ENCODE data around the gene IL36B.

Gene IL36B

DNA sequence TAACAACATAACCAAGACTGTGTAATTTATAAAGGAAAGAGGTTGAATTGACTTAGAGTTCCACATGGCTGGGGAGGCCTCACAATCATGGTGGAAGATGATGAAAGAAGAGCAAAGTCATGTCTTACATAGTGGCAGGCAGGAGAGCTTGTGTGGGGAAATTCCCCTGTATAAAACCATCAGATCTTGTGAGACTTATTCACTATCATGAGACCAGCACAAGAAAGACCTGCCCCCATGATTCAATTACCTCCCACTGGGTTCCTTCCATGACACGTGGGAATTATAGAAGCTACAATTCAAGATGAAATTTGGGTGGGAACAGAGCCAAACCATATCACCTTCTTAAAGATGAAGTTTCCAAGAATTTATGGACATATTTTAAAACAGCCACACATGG, 3.9 kb upstream of the IL36B start:
- no peak for DNase-seq (ENCODE audit: low read depth, low spot score)

- DNase-seq (ENCODE audit: low read depth, low spot score) = no peak
Observed at GRCh38 chr2:113054066-113054465, 1.4 kb upstream of the IL36B start.

- DNase-seq (ENCODE audit: low read depth, low spot score) = no peak
Observed at GRCh38 chr2:113053666-113054065, 999 bp upstream of the IL36B start.

DNA sequence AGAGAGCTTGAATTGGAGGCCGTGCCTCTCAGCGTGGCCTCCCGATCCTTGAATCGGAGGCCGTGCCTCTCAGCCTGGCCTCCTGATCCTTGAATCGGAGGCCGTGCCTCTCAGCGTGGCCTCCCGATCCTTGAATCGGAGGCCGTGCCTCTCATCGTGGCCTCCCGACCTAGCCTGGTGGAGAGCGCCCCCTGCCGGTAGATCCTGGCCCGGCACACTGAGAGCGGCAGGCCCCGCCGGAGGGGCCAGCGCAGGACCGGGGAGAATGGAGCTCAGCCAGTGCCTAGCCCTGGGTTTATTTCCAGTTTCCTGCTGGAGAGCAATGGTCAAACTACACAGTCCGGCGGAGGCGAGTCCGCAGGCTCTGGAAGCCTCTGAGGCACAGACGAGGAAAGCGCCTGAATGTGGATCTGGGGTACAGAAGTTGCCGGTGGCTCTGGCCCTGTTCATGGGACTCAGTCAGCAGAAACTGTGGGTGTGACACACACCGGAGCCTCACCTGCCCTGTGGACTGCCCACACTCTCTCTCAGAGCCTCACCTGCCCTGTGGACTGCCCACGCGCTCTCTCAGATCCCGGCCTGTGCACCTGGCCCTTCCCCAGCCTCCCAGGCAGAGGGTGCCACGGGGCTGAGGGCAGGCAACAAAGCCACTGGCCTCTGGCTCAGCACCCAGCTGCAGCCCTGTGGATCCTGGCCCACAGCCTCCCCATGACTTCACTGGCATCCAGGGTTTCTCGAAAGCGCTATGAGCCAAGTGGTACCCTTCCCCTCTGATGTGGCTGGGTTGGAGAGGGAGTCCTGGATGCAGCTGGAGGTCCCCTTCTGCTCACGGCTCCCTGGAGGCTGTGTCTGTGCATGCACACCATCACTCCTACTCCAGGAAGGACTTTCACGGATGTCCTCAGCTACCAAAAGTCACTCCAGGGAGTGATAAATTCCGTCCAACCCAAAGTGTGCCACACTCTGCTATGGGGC, 1.5 kb downstream of the IL36B start:
- no peak for DNase-seq (ENCODE audit: low read depth, low spot score)

- no peak for DNase-seq (ENCODE audit: low read depth, low spot score)
Observed at GRCh38 chr2:113046465-113046864, 6.2 kb downstream of the IL36B start.

GRCh38 chr2:113041871-113042270, 10.8 kb downstream of the IL36B start:
- no peak for DNase-seq (ENCODE audit: low read depth, low spot score)

- DNase-seq (ENCODE audit: low read depth, low spot score) = no peak
Observed at GRCh38 chr2:113039719-113040118, 12.9 kb downstream of the IL36B start.

DNA sequence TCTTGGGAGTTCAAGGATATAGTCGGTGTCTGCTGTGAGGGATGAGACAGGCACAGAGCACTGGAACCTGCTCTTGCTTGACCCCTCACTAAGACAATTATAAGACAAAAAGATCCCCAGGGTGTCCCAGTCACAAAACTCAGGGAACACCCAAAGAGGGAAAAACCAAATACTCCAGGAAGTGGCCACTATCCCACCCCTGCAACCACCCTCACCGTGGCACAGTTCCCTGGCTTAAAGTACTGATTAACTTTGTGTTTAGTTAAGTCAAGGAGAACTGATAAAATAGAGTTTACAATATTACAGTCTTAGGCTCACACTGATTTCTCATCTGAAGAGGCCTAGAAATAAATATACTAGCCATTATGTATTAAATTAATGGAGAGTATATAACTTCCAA, 13.5 kb downstream of the IL36B start:
- no peak for DNase-seq (ENCODE audit: low read depth, low spot score)

DNA sequence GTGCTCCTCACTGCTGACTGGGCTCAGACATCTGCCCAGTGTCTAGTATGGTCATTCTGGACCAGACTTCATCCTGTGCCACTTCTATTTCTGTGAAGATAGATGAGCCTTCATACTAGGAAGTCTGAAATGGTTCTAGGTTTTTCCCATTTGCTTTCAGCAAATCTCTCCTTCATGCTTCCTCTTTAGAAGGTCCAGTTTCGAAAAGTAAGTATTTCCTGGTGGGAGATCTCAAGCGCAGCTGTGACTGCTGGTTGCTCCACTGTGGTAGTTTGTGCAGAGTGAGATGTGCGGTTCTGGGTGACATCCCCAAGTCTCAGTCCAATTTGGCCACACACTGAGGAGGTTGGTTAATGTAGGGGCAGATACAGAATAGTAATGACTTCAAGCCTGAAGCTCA, 14.4 kb downstream of the IL36B start:
- no peak for DNase-seq (ENCODE audit: low read depth, low spot score)

GRCh38 chr2:113036763-113037162, 15.9 kb downstream of the IL36B start:
- DNase-seq (ENCODE audit: low read depth, low spot score) = no peak

DNA sequence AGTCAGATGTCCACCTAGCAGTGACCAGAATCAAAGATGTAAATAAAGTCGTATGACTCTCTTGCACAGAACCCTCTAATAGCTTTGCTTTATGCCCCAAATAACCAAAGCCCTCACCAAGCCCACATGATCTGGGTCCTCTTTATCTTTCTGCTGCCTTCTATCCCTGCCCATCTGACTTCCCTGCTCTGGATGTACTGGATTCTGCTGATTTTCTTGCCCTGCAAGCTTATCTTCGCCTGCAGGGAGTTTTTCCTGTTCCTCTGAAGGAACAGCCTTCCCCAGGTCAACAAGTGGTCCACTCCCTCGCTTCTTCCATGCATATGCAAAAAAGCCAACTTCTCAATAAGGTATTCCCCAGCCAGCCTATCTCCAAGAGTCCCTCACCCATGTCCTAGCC, 18.7 kb downstream of the IL36B start:
- no peak for DNase-seq (ENCODE audit: low read depth, low spot score)

GRCh38 chr2:113032737-113033136, 19.9 kb downstream of the IL36B start:
- DNase-seq (ENCODE audit: low read depth, low spot score) = no peak

DNA sequence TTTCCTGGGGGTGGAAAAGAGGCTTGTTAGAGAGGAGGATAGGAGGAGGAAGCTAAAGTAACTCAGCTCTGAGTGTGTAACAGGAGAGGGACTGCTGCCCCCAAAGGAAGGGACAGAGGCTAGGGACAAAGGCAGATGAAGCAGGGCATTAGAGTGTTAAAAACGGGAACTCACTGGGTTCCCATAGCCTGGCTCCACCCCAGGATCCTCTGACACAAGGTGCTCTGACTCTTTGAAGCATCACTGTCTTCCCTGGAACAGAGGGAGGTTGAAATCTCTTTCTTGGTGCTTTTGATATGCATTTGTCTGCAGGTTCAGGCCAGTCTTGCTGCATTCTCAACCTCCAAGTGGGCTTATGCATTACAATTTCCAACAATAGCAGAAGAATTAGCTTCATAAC, 24.6 kb downstream of the IL36B start:
- no peak for DNase-seq (ENCODE audit: low read depth, low spot score)

DNA sequence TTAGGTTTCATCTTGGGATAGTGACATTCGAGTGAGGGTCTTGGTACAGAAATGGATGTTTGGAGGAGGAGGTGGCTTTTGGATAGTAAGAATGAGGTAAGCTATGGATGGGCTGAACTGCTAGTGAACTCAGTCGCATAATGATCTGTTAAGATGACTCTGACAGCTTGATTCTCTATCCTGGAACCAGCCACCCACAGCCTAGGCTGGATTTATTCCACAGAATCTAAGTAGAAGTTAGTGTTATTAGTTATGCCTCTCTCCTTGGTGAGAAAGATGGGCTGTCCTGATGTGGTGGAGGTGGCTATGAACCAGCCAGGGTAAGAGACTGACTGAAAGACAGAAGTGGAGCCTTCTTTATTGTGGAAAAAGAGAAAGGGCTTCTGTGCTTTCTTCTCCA, 25.0 kb downstream of the IL36B start:
- no peak for DNase-seq (ENCODE audit: low read depth, low spot score)

GRCh38 chr2:113025737-113026136, 26.9 kb downstream of the IL36B start:
- DNase-seq (ENCODE audit: low read depth, low spot score) = no peak

- no peak for DNase-seq (ENCODE audit: low read depth, low spot score)
Observed at GRCh38 chr2:113024764-113025163, 27.9 kb downstream of the IL36B start.

DNA sequence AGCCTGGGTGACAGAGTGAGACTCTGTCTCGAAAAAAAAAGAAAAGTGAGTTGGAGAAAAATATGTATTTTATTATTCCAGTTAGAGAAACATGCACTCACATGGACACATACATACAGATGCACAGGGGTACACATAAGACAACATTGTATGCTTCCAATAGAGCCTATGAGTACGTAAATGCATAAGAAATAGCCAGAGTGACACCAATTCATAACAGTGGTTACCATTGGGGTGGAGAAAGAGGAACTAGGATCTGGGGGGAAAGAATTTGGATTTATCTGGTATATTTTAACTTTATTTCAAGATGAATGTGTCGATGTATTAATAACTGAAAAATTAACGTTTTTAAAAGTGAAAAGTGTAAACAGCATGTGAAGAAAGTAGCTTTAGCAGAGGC, 31.4 kb downstream of the IL36B start:
- no peak for DNase-seq (ENCODE audit: low read depth, low spot score)

DNA sequence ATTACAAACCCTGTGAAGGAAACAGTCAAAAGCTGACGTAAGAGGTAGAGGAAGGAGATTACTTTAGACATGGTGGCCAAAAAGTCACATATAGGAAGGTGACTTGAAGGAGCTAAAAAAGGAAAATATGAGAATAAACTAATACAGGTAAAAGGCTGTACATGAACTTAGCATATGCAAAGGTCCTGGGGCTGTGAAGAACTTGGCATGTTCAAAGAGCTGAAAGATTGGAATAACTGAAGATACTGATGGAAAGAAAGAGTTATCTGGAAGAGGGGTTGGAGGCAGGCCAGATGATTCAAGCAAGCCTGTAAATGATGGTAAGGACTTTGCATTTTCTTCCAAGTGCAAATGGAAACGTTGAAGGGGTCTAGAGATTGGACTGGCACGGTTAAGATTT, 34.2 kb downstream of the IL36B start:
- no peak for DNase-seq (ENCODE audit: low read depth, low spot score)

DNA sequence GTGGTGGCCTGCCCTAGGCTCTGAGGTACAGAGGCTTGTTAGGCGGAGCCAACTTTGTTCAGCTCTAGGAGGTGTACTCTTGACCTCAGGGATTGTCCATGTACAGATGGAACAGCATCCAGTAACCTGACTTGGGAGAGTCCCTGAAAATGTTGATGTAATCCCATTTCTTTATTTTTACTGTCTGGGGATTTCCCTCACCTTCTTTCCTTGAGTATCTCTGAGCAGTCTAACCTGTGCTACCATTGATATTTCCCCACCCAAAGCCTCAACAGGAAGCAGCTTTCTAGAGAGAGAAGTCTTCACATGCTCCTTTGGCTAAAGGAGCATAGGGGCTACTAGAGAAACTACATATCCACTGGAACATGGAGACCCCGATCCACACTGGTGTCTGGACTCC, 37.0 kb downstream of the IL36B start:
- DNase-seq (ENCODE audit: low read depth, low spot score) = no peak

GRCh38 chr2:113015042-113015441, 37.6 kb downstream of the IL36B start:
- no peak for DNase-seq (ENCODE audit: low read depth, low spot score)

DNA sequence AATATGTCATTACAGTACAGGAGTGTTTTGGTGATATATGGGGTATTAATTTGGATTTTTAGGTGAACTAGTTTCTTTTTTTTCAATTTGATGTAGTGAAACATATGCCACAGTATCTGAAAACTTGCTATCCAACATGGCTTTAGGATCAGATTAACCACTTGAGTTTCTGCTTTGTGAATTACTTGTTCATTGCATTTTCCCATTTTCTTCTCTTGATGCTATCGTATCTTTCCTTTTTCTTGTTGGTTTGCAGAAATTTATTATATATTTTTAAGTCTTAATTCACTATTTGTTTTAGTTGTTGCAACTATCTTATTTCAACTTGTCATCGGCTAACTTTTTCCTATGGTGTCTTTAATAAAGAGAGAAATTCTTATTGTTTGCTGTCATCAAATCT, 38.6 kb downstream of the IL36B start:
- no peak for DNase-seq (ENCODE audit: low read depth, low spot score)

DNA sequence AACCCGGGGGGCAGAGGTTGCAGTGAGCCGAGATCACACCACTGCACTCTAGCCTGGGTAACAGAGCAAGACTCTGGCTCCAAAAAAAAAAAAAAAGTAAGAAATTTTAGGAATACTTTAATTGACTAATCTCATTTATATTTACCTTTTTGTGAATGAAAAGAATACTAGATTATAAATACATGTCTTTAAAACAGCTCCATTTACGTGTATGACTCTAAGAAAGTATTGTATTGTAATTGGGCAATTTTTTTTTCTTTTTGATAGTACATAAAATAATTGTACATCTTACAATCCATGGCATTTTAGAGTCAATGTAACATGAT, 39.4 kb downstream of the IL36B start:
- DNase-seq (ENCODE audit: low read depth, low spot score) = no peak

- no peak for DNase-seq (ENCODE audit: low read depth, low spot score)
Observed at GRCh38 chr2:113012436-113013335, 40.0 kb downstream of the IL36B start.

All from smooth muscle cell of the brain vasculature (primary cell).